ENCODE measurements around the gene RGS7. TPM values are rescaled to one million over a fixed set of nuclear protein-coding genes. Genes with fewer than 3 reads are reported as not detected.

RGS7 gene
- total RNA-seq, 1 experiment from 2014 or later = 1.5 TPM

GRCh38 chr1:240987928-240988327, 369.1 kb downstream of the RGS7 start:
- Mint-ChIP-seq H3K36me3 (ENCODE audit: insufficient read depth in 1 of 3, low read depth in 3 of 3) (no peaks in the 10 kb centered on the region), H3K4me1 (peaks cover 20% of the 10 kb centered on the region in 2 experiments), H3K27ac (no peak overlapping the region), H3K9me3 (peaks cover 0 to 1% of the 10 kb centered on the region in 2 experiments; a peak in 1 of 5 replicates), H3K4me3 (no peak overlapping the region), H3K27me3 (ENCODE audit: low read depth) (no peaks in the 10 kb centered on the region)
- Histone ChIP-seq H2AK5ac (ENCODE audit: insufficient read length, low read length) (no peak overlapping the region), H4K91ac (ENCODE audit: insufficient read length, low read depth, low read length) (no peak overlapping the region), H3K23ac (ENCODE audit: insufficient read length, low read depth, low read length) (no peak overlapping the region), H3K18ac (ENCODE audit: insufficient read length, low read depth, low read length) (no peak overlapping the region), H3K4me1 (ENCODE audit: insufficient read depth, low read length) (peaks cover 5% of the 10 kb centered on the region; the same call in 1 of the 2 replicates), H2BK5ac (ENCODE audit: insufficient read length, low read length) (no peak overlapping the region), H3K9ac (ENCODE audit: extremely low read depth, insufficient read length, low read length) (no peak overlapping the region), H3K27ac (ENCODE audit: insufficient read length, low read depth, low read length) (no peak overlapping the region), H3K4me2 (ENCODE audit: insufficient read depth, insufficient read length, low read length) (no peak overlapping the region), H3K27me3 (ENCODE audit: insufficient read depth, low read length) (no peaks in the 10 kb centered on the region), H3T11ph (ENCODE audit: low read length) (no peak overlapping the region), H4K20me1 (ENCODE audit: control insufficient read depth, insufficient read depth, insufficient read length) (no peaks in the 10 kb centered on the region), H3K79me1 (ENCODE audit: insufficient read depth, low read depth, low read length, poor library complexity, severe bottlenecking) (no peaks in the 10 kb centered on the region), H3K23me2 (ENCODE audit: insufficient read length, low read depth, low read length, poor library complexity, severe bottlenecking) (no peaks in the 10 kb centered on the region), H2BK120ac (ENCODE audit: low read depth, low read length, poor library complexity, severe bottlenecking) (no peak overlapping the region), H2BK20ac (ENCODE audit: low read depth, low read length, poor library complexity, severe bottlenecking) (no peak overlapping the region), H3K79me2 (ENCODE audit: insufficient read depth, low read length) (no peaks in the 10 kb centered on the region), H3K14ac (ENCODE audit: insufficient read depth, low read length) (no peak overlapping the region), H3K56ac (ENCODE audit: insufficient read length, low read depth, low read length) (no peak overlapping the region), H4K8ac (replicated peaks; ENCODE audit: insufficient read length, low read depth, low read length) (no peak overlapping the region), H3K4ac (ENCODE audit: low read depth, low read length) (no peak overlapping the region), H2AFZ (ENCODE audit: low read length) (no peak overlapping the region), H4K5ac (ENCODE audit: insufficient read length, low read depth, low read length) (no peak overlapping the region), H2BK12ac (ENCODE audit: insufficient read length, low read depth, low read length) (no peak overlapping the region), H2BK15ac (ENCODE audit: low read depth, low read length) (no peak overlapping the region), H3K9me3 (ENCODE audit: control insufficient read depth, low read depth, low read length) (no peaks in the 10 kb centered on the region)
- no peak for DNase-seq
- WGBS (ENCODE audit: extremely low coverage, insufficient read length, low lambda C conversion rate) = no CpG with 5 or more reads among the region's 5 CpGs
- no peak for TF ChIP-seq CTCF (conservative IDR thresholded peaks at IDR 0.05)
